Lung (tissue), 12 donors: ENCODE data around the gene ADGRV1. TPM values are rescaled to one million over a fixed set of nuclear protein-coding genes. Genes with fewer than 3 reads are reported as not detected.

ENCODE experiments used
- ATAC-seq: fragments of 200-7000 bp; cut with Tn5 transposase; one replicate; pipeline ENCODE4 v1.9.1; 2020; ENCODE audit warnings: moderate number of reproducible peaks; ENCODE audit not compliant: insufficient read depth, low FRiP score
- DNase-seq, 3 donors: peaks; one replicate each; pipeline ENCODE4 v3.0.0-alpha.2; 2013 to 2017
- H3K27ac ChIP-seq, 2 donors: one replicate each; pipeline ENCODE4 v1.5.1; 2013; ENCODE audit warnings: mild to moderate bottlenecking in 2 of 2, moderate library complexity in 2 of 2, control low read depth in 1 of 2, inconsistent platforms in 1 of 2, low read depth in 1 of 2, low read length in 1 of 2
- H3K27me3 ChIP-seq, 3 donors: one replicate each; pipeline ENCODE4 v1.5.1; 2013; ENCODE audit warnings: low read length in 2 of 3; ENCODE audit not compliant: control insufficient read depth in 3 of 3, insufficient read depth in 3 of 3
- H3K36me3 ChIP-seq, 4 donors: one replicate each; pipeline ENCODE4 v1.5.1; 2013; ENCODE audit warnings: low read length in 4 of 4, mild to moderate bottlenecking in 1 of 4, moderate library complexity in 1 of 4; ENCODE audit not compliant: control insufficient read depth in 4 of 4, insufficient read depth in 4 of 4
- H3K4me1 ChIP-seq, 5 donors: one replicate each; pipeline ENCODE4 v1.5.1; 2013; ENCODE audit warnings: low read length in 5 of 5, mild to moderate bottlenecking in 2 of 5, moderate library complexity in 1 of 5; ENCODE audit not compliant: control insufficient read depth in 5 of 5, insufficient read depth in 5 of 5
- H3K4me3 ChIP-seq: one replicate; pipeline ENCODE4 v1.5.1; 2013; ENCODE audit warnings: mild to moderate bottlenecking, control low read depth, moderate library complexity
- H3K9ac ChIP-seq, 2 donors: one replicate each; pipeline ENCODE4 v1.5.1; 2013; ENCODE audit warnings: low read length in 2 of 2, control low read depth in 1 of 2; ENCODE audit not compliant: insufficient read depth in 1 of 2
- H3K9me3 ChIP-seq, 4 donors: one replicate each; pipeline ENCODE4 v1.5.1; 2013; ENCODE audit warnings: low read length in 3 of 4, mild to moderate bottlenecking in 1 of 4, moderate library complexity in 1 of 4; ENCODE audit not compliant: control insufficient read depth in 4 of 4, insufficient read depth in 3 of 4
- CTCF ChIP-seq: IDR thresholded peaks from 2 replicates; pipeline ENCODE4 v1.5.1; 2012; ENCODE audit warnings: mild to moderate bottlenecking; ENCODE audit errors: control extremely low read depth, extremely low read depth
- WGBS, 2 donors: extraction: QIAGEN DNeasy Blood & Tissue Kit; methylation state at CpG; one replicate each; pipeline ENCODE4 v1.1.7; 2013; 5-methylcytosine and 5-hydroxymethylcytosine counted together
- polyA plus RNA-seq, 2 donors: library from polyadenylated mRNA; stranded (reverse); fragments of 200-250 nt; gene quantifications; one replicate each; pipeline ENCODE4 v1.2.1, GENCODE V29; 2013
- total RNA-seq, 2 donors: library from RNA; depleted of rRNA in 1 of 2; stranded (reverse); fragments of >200 nt in 1 of 2; gene quantifications; one replicate each; pipeline ENCODE4 v1.2.1, GENCODE V29; 2014 to 2021
- donor health status: control.
- donor health status: control.
- donor health status: Bipolar disorder and iron deficiency.
- donor health status: healthy.
- donor health status: DM: yes; HTN: yes; CAD: no.

Gene ADGRV1
- total and polyA plus RNA-seq, 4 donors = 3.6 to 66.2 (median 28.2) TPM

GRCh38 chr5:90886381-90886780 lies 327.8 kb downstream of the ADGRV1 start:
- no peak for DNase-seq
- Histone ChIP-seq H3K9me3 (no peaks in the 10 kb centered on the region), H3K4me3 (no peak overlapping the region), H3K9ac (no peak overlapping the region), H3K27ac (no peak overlapping the region), H3K4me1 (no peaks in the 10 kb centered on the region), H3K36me3 (no peaks in the 10 kb centered on the region), H3K27me3 (no peaks in the 10 kb centered on the region)
- ATAC-seq = no peak
- WGBS, 2 donors = 99% methylated on average over 5 of the region's 5 CpGs
- TF ChIP-seq CTCF = no peak

DNA sequence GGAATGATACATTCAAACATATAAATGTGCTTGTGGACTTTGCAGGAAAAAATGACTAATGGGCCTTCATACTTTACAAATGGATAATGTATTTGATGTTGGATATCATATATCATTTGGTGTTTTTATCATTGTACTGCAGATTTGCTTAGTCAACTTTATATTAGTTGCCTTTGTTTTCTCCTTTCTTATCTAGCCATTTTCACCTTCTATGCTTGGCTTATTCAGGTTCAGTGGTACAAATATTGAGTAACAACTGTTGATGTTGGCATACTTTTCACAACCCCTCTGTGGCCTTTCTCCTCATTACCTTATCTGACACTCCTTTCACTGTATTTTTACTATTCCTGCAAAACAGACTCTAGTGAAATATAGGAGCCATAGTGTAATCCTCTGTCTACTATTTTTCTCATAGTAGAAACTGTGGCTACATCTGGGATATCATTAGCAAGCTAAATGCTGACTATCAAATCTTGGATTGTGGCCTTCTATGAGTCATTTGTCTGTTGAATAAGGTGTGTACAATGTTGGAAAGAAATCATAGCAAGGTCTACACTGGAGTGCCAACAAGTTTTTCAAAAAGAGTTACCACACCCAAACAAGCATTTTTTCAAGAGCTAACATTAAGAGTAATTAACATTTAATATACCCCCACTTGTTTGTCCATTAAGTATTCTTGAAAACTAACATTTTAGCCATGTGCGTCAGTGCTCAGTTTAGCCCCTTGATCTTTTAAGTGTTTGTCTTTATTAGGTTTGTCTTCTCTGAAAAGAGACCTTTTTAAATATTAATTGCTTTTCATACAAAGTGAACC lies 330.1 kb downstream of the ADGRV1 start:
- Histone ChIP-seq H3K4me1 (no peaks in the 10 kb centered on the region), H3K9ac (no peak overlapping the region), H3K27me3 (no peaks in the 10 kb centered on the region), H3K27ac (no peak overlapping the region), H3K36me3 (no peaks in the 10 kb centered on the region), H3K4me3 (no peak overlapping the region), H3K9me3 (no peaks in the 10 kb centered on the region)
- no peak for TF ChIP-seq CTCF
- DNase-seq (no peak), ATAC-seq (peak; percentile 88)
- 71 to 91% methylated on average over 1 of the region's 1 CpG for WGBS, 2 donors

DNA sequence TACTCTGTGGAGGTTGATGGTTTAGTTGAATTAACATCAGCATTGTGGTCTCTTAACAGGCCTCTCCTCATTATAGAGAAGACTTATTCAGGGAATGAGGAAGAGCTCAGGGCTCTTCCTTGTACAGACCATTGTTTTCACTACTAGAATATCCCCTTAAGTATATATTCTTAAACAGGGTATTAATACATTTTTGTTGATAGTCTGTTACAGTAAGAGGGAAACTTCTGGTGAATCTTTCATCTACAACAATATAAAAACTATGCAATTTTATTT lies 330.7 kb downstream of the ADGRV1 start:
- TF ChIP-seq CTCF = no peak
- DNase-seq (no peak), ATAC-seq (peak; percentile 62)
- H3K9me3 ChIP-seq = no peaks in the 10 kb centered on the region
- no peaks in the 10 kb centered on the region for H3K27me3 ChIP-seq
- no peaks in the 10 kb centered on the region for H3K4me1 ChIP-seq
- no peak overlapping the region for H3K4me3 ChIP-seq
- no peaks in the 10 kb centered on the region for H3K36me3 ChIP-seq
- no peak overlapping the region for H3K27ac ChIP-seq
- H3K9ac ChIP-seq = no peak overlapping the region

- 96 to 100% methylated on average over 1 of the region's 1 CpG for WGBS, 2 donors
- Histone ChIP-seq H3K4me3 (no peak overlapping the region), H3K36me3 (no peaks in the 10 kb centered on the region), H3K9me3 (no peaks in the 10 kb centered on the region), H3K4me1 (no peaks in the 10 kb centered on the region), H3K27ac (no peak overlapping the region), H3K27me3 (no peaks in the 10 kb centered on the region), H3K9ac (no peak overlapping the region)
- DNase-seq (no peak), ATAC-seq (no peak)
- no peak for TF ChIP-seq CTCF
These were observed 331.6 kb downstream of the ADGRV1 start for GRCh38 chr5:90890180-90890579.
